GM11168 (cell line): ENCODE measurements around the gene BIN1.

Experiments used
- in situ Hi-C: fragments of 300-500 bp; cut with MboI; formaldehyde crosslinking; loops from one replicate; pipeline ENCODE4 v1.12.0; 2022; ENCODE audit warnings: low sequenced_read_pairs; ENCODE audit not compliant: unreplicated experiment

BIN1 gene

GRCh38 chr2:127080226-127080937, 26.6 kb downstream of the BIN1 start:
- in situ Hi-C loops: no loop called here

DNA sequence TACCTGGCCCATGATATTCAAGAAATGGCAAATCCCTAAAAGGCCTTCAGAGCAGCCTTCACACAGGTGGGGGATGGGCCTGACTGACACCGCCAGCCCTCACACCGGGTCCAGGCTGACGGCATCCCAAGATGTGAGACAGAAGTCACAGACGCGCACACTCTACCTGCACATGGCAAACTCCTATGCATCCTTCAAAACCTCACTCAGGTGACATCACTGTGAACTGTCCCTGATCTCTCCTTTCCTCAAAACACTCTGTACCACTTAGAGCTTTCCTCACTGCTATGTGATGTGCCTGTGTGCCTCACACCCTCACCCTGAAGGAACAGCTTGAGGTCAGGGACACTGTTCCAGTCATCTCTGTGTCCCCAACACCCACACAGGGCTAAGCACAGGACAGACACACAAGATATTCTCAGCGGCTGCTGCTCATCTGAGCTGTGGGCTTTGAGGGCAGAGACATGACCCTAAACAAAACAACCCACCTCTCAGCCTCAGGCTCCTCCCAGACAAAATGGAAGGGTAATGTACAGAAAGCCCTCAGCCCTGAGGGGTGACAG, 27.5 kb downstream of the BIN1 start:
- in situ Hi-C loops: loop anchor here (10.0 kb wide), 1 partner anchor 195 kb away; no protein-coding TSS in a partner anchor

DNA sequence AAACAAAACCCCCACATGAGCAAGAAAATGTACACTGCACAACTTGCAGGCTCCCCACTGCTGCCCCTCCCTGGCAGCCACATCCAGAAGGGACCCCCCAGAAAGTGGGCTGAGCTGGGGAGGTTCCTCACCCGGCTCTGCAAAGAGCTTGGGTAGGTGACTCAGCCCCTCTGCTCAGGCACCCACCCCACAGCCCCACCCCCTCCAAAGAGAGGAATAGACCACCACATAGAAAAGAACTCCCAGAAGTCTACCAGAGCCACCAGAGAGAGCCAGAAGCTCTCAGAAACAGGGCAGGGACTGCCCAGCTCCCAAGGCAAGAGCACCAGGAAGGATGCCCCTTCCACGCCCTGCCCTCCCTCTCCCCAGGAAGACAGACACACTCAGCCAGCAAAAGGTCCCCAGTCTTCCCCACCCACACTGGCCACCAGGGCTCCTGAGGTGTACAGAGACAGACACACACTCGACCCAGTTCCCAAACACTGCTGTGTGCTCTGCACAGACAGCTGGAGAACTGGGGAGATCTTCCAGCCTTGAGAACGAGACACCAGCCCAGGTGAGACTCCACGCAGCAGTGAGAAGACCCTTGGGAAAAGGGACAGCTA, 28.2 kb downstream of the BIN1 start:
- in situ Hi-C loops: loop anchor here (10.0 kb wide), 1 partner anchor 196 kb away; no protein-coding TSS in a partner anchor

DNA sequence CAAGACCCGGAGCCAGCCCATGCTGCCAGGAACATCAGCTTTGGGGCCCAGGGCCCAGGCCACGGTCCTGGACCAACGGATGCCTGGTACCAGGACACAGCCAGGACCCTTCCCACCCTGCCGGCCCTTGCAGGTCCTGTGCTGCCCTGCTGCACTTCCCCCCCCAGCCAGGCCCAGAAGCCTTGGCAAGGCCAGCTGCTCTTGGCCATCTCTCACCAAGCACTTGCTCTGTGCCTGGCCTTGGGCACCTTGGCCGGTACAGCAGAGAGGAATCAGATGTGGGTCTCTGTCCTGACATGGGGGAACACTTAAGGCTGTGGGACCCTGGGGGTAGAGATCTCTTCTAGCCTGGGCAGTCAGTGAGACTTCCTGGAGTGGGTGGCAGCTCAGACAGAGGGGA, 28.9 kb downstream of the BIN1 start:
- in situ Hi-C loops: loop anchor here (10.0 kb wide), 1 partner anchor 197 kb away; no protein-coding TSS in a partner anchor

DNA sequence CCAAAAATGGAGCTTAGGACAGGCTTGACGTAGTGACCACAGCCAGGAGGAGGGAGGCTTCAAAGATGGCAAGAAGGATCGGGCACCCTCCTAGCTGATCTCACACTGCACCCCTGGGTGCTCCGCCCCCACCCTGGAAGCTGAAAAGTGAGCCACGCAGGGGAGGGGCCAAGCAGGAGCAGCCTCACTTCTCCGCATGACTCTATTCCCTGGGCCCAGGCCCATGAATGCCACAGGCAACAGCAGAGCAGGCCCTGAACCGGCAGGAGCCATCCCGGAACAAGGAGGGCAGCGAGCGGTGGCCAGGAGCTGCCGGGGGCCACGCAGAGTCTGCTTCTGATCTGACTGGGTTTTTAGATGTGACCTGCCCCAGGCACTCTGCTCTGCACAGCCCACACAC, 30.0 kb downstream of the BIN1 start:
- in situ Hi-C loops: loop anchor here (10.0 kb wide), 1 partner anchor 198 kb away; no protein-coding TSS in a partner anchor

GRCh38 chr2:127076290-127076689, 30.7 kb downstream of the BIN1 start:
- in situ Hi-C loops: loop anchor here (10.0 kb wide), 1 partner anchor 199 kb away; no protein-coding TSS in a partner anchor

DNA sequence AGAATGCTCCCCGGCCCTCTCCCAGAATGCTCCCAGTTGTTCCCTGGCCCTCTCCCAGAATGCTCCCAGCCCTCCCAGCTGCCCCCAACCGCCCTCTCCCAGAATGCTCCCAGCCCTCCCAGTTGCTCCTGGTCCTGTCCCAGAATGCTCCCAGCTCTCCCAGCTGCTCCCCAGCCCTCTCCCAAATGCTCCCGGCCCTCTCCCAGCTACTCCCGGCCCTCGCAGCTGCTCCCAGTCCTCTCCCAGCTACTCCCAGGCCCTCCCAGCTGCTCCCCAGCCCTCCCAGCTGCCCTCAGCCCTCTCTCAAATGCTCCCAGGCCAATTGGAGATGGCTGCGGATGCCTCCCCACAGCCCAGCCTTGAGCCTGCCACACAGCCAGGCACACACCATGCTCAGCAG, 31.1 kb downstream of the BIN1 start:
- in situ Hi-C loops: loop anchor here (10.0 kb wide), 1 partner anchor 199 kb away; no protein-coding TSS in a partner anchor

DNA sequence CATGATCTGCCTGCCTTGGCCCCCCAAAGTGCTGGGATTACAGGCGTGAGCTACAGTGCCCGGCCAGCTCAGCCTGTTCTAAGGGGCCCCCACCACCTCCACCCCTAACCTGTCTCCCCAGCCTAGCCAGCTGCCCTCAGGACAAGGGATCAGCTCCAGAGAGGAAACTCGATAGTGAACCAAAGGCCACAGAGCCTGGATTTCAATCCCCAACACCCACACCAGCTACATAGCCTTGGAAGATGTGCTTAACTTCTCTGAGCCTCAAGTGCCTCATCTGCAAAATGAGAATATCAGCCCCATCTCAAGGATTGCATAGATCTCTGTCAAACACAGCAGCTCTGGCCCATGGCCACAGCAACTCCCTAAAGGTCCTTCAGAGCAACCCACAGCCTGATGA, 32.0 kb downstream of the BIN1 start:
- in situ Hi-C loops: loop anchor here (10.0 kb wide), 1 partner anchor 200 kb away; no protein-coding TSS in a partner anchor

- in situ Hi-C loops: loop anchor here (10.0 kb wide), 1 partner anchor 200 kb away; no protein-coding TSS in a partner anchor
Measured at GRCh38 chr2:127074358-127074757, 32.6 kb downstream of the BIN1 start.

- in situ Hi-C loops: loop anchor here (10.0 kb wide), 1 partner anchor 202 kb away; no protein-coding TSS in a partner anchor
Measured at GRCh38 chr2:127072970-127073369, 34.0 kb downstream of the BIN1 start.

- in situ Hi-C loops: loop anchor here (10.0 kb wide), 1 partner anchor 202 kb away; no protein-coding TSS in a partner anchor
Measured at GRCh38 chr2:127072396-127072795, 34.6 kb downstream of the BIN1 start.

- in situ Hi-C loops: loop anchor here (10.0 kb wide), 1 partner anchor 203 kb away; no protein-coding TSS in a partner anchor
Measured at GRCh38 chr2:127071901-127072328, 35.0 kb downstream of the BIN1 start.

- in situ Hi-C loops: loop anchor here (10.0 kb wide), 1 partner anchor 205 kb away; no protein-coding TSS in a partner anchor
Measured at GRCh38 chr2:127070221-127070620, 36.7 kb downstream of the BIN1 start.

GRCh38 chr2:127069536-127069935, 37.4 kb downstream of the BIN1 start:
- in situ Hi-C loops: no loop called here

- in situ Hi-C loops: no loop called here
Measured at GRCh38 chr2:127069003-127069402, 38.0 kb downstream of the BIN1 start.

- in situ Hi-C loops: no loop called here
Measured at GRCh38 chr2:127068351-127068741, 38.6 kb downstream of the BIN1 start.

- in situ Hi-C loops: no loop called here
Measured at GRCh38 chr2:127067620-127068350, 39.2 kb downstream of the BIN1 start.

DNA sequence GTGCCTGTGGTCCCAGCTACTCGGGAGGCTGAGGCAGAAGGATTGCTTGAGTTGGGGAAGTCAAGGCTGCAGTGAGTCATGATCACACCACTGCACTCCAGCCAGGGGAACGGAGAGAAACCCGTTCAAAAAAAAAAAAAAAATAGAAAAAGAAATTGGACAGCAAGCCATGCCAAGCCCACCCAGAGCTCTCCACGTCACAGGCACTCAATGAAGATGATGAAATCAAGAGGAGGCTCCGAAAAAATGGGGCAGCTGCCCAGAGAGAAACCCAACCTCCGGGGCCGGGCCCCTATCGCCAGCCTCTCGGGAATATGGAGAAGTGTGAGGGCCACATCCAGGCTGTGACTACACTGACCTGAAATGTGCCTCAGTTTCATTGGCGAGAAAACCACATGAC, 40.0 kb downstream of the BIN1 start:
- in situ Hi-C loops: no loop called here

GRCh38 chr2:127065940-127066318, 41.0 kb downstream of the BIN1 start:
- in situ Hi-C loops: no loop called here

- in situ Hi-C loops: no loop called here
Measured at GRCh38 chr2:127065299-127065939, 41.5 kb downstream of the BIN1 start.
